HG03432 (cell line): ENCODE data around the gene EPS8L2.

Source experiments
- ATAC-seq: cut with Tn5 transposase; IDR thresholded peaks from one replicate; pipeline ENCODE4 v1.9.1; 2021; ENCODE audit warnings: mild to moderate bottlenecking, moderate library complexity; ENCODE audit not compliant: unreplicated experiment

The EPS8L2 gene

GRCh38 chr11:703506-703905 is 2.5 kb upstream of the EPS8L2 start:
- no peak for ATAC-seq

- ATAC-seq = no peak
Observed at GRCh38 chr11:704228-704674, 1.8 kb upstream of the EPS8L2 start.

GRCh38 chr11:704781-705645 is 1.0 kb upstream of the EPS8L2 start:
- no peak for ATAC-seq

GRCh38 chr11:706439-706956 is 467 bp downstream of the EPS8L2 start:
- ATAC-seq = no peak

- ATAC-seq = no peak
Observed at GRCh38 chr11:706957-707816, 1.2 kb downstream of the EPS8L2 start.

GRCh38 chr11:707817-708420 is 1.9 kb downstream of the EPS8L2 start:
- no peak for ATAC-seq

GRCh38 chr11:708511-708910 is 2.5 kb downstream of the EPS8L2 start:
- no peak for ATAC-seq

GRCh38 chr11:709109-709997 is 3.3 kb downstream of the EPS8L2 start:
- ATAC-seq = no peak

GRCh38 chr11:714436-714835 is 8.4 kb downstream of the EPS8L2 start:
- no peak for ATAC-seq

GRCh38 chr11:719214-720016 is 13.4 kb downstream of the EPS8L2 start:
- ATAC-seq = no peak

- ATAC-seq = no peak
Observed at GRCh38 chr11:720017-720641, 14.1 kb downstream of the EPS8L2 start.

GRCh38 chr11:720642-721246 is 14.7 kb downstream of the EPS8L2 start:
- ATAC-seq = no peak

- no peak for ATAC-seq
Observed at GRCh38 chr11:721247-721740, 15.3 kb downstream of the EPS8L2 start.

GRCh38 chr11:721741-722345 is 15.8 kb downstream of the EPS8L2 start:
- no peak for ATAC-seq

GRCh38 chr11:722346-722811 is 16.3 kb downstream of the EPS8L2 start:
- no peak for ATAC-seq

GRCh38 chr11:723120-723883 is 17.3 kb downstream of the EPS8L2 start:
- no peak for ATAC-seq
